SKM-1 (cell line): Measurements from ENCODE around the gene GPR17.

ENCODE experiments used
- DNase-seq: peaks from one replicate; lab custom pipeline; 2025; ENCODE audit not compliant: unreplicated experiment; lab: John Stamatoyannopoulos, UW

The GPR17 gene

DNA sequence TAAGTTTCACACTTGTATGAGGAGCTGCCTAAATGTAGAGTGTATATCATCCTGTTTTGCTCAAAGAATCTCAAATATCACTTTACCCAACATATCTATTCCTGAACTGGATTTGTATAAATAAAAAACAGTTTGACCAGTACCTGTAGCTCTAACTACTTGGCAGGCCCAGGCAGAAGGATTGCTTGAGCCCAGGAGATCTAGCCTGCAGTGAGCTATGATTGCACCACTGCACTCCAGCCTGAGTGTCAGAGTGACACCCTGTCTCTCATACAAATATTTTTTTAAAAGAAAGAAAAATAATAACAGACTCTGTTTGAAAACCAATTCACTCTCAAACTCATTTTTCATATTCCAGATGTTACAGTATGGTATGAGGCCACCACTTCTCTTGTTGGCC, 37.1 kb downstream of the GPR17 start:
- DNase-seq: no peak

- no peak for DNase-seq
Measured at GRCh38 chr2:127683757-127684156, 37.8 kb downstream of the GPR17 start.

GRCh38 chr2:127685410-127686080, 39.6 kb downstream of the GPR17 start:
- DNase-seq: no peak

GRCh38 chr2:127688405-127688804, 42.5 kb downstream of the GPR17 start:
- DNase-seq: no peak

DNA sequence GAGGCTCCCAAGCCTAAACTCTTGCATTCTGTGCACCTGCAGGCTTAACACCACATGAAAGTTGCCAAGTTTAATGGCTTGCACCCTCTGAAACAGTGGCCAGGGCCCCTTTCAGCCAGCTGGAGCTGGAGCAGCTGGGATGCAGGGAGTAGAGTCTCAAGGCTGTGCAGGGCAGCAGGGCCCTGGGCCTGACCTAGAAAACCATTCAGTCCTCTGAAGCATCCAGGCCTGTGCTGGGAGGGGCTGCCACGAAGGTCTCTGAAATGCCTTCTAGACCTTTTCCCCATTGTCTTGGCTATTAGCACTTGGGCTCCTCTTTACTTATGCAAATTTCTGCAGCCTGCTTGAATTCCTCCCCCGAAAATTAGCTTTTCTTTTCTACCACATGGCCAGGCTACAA, 44.7 kb downstream of the GPR17 start:
- no peak for DNase-seq

DNA sequence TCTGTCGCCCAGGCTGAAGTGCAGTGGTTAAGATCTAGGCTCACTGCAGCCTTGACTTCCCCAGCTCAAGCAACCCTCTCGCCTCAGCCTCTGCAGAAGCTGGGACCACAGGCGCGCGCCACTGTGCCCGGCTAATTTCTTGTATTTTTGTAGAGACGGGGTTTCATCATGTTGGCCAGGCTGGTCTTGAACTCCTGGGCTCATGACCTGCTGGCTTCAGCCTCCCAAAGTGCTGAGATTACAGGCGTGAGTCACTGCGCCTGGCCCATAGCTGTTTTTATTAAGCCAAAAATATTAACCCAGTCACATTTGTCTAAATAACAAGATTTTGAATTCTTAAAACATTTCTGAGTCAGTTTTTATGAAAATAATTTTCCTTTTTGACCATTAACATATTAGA, 49.0 kb downstream of the GPR17 start:
- no peak for DNase-seq

GRCh38 chr2:127695491-127696472, 49.8 kb downstream of the GPR17 start:
- no peak for DNase-seq

DNA sequence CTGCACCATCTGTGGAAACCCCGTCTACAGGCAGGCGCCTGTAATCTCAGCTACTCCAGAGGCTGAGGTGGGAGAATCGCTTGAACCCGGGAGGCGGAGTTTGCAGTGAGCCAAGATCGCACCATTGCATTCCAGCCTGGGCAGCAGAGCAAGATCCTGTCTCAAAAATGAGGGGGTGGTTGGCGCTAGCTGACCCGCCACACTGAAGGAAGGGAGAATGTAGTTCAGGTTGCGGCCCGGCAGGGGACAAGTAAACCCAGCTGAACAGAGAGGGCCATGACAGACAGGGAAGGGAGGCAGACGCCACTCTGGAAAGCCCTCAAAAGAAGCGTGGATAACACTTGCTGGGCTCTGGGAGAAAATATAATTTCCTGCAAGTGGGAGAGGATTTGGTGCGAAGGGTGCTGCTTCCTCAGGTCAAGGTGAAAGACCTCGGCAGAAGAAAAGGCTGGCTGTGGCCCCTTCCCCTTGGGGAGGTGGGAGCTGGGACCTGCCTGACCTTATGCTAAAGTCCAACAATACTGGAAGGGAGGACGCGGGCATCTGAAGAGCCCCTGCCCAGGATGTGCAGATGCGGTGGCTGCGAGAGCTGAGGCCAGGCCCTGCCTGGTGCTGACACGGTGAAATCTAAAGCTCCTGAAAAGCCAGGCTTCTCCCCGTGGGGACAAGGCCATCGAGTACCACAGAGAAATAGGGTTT, 51.7 kb downstream of the GPR17 start:
- DNase-seq: no peak

GRCh38 chr2:127698553-127699355, 52.8 kb downstream of the GPR17 start:
- DNase-seq: no peak

DNA sequence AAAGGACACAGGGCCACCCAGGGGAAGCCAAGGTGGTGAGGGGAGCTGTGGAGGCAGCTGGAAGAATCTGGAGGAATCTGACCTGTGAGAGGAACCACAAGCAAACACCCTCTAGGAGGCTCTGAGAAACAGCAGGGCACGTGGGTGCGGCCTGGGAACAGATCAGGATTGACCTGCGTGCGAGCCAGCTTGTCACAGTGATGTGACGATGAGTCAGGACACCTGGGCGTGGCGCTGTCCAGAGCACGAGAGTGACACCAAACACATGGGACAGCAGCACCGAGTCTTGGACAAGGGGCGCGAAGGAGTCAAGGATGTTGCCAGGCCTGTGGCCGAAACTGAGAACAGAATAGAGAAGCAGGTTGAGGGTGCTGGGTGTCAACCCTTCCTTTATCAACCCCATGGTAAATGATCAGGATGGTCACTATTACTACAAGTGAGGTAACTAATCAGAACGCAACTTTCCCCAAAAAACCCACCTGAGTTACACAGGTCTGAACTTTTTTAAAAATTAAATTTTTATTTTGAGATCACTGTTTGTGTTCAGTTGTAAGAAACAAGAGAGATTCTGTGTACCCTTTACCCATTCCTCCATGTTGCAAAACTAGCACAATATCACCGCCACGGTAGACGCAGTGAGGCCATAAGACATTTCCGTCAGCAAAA, 54.7 kb downstream of the GPR17 start:
- DNase-seq: no peak

GRCh38 chr2:127701193-127701650, 55.3 kb downstream of the GPR17 start, which contains the start of gene SFT2D3:
Gene SFT2D3, plus strand, starts transcription at chr2:127701497. Its CDS starts 32 bp downstream, at chr2:127701529.
- peak; percentile 75 for DNase-seq

DNA sequence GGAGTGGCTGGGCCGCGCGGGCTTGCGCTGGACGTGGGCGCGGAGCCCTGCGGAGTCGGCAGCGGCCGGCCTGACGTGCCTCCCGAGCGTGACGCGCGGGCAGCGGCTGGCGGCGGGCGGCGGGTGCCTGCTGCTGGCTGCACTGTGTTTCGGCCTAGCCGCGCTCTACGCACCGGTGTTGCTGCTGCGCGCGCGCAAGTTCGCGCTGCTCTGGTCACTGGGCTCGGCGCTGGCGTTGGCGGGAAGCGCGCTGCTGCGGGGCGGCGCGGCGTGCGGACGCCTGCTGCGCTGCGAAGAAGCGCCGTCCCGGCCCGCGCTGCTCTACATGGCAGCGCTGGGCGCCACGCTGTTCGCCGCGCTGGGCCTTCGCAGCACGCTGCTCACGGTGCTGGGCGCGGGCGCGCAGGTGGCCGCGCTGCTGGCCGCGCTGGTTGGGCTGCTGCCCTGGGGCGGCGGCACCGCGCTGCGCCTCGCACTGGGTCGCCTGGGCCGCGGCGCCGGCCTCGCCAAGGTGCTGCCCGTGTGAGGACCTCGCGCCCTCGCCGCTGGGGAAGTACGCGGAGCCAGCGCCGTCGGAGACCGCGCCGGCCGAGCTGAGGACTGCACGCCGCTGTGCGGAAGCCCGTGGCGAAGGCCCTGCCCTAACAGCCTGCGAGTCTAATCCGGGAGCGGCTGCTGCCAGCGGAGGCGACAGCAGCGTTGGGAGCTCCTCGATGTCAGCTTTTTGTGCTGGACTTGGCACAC, 55.9 kb downstream of the GPR17 start:
- DNase-seq: peak; percentile 12
